Motor neuron (in vitro differentiated cells): Measurements from ENCODE around the gene SLC34A1. TPM values are rescaled to one million over a fixed set of nuclear protein-coding genes. Genes with fewer than 3 reads are reported as not detected.
"Not testable (repeated sequence)": the region's sequence is repeated elsewhere in the genome, so short reads cannot be mapped to it uniquely, and the experiment has no call there.

Source experiments
- ATAC-seq, 8 experiments: fragments of 200-7000 bp; cut with Tn5 transposase; replicated peaks in 6 of 8; 2 replicates each; pipeline ENCODE4 v1.8.0; 2021; ENCODE audit warnings: mild to moderate bottlenecking in 8 of 8, moderate library complexity in 8 of 8
- H3K27ac ChIP-seq, 2 donors: fragments of 250-450 bp; sonication (Bioruptor Pico); 2 replicates each; pipeline ENCODE4 v1.9.0; 2021; ENCODE audit warnings: antibody characterized with exemption in 2 of 2, mild to moderate bottlenecking in 2 of 2, moderate library complexity in 1 of 2
- H3K4me1 ChIP-seq, 2 donors: fragments of 250-450 bp; sonication (Bioruptor Pico); replicated peaks in 1 of 2; 2 replicates each; pipeline ENCODE4 v1.6.1; 2021; ENCODE audit warnings: antibody characterized with exemption in 2 of 2, mild to moderate bottlenecking in 2 of 2, moderate library complexity in 1 of 2
- H3K4me3 ChIP-seq, 5 donors: fragments of 250-450 bp; sonication (Bioruptor Pico); 2 replicates each; pipeline ENCODE4 v1.9.0; 2021; ENCODE audit warnings: antibody characterized with exemption in 5 of 5, mild to moderate bottlenecking in 5 of 5, moderate library complexity in 4 of 5
- WGBS, 10 experiments: fragments of 450-650 bp; shearing (Covaris generic); methylation state at CpG; one replicate each; pipeline ENCODE4 v1.0.0; 2022; 5-methylcytosine and 5-hydroxymethylcytosine counted together
- in situ Hi-C, 9 experiments: fragments of 400-800 bp; cut with MboI; loops; one replicate each; pipeline ENCODE4 v1.15.0; 2021; ENCODE audit warnings: low sequenced_read_pairs in 9 of 9, low pct_unique_long_range_greater_than_20kb in 2 of 9; ENCODE audit not compliant: unreplicated experiment in 9 of 9
- total RNA-seq, 8 experiments: library from RNA; unstranded; fragments of 300-600 nt; gene quantifications; 2 replicates each; pipeline versions ENCODE4 v1.2.3 to v1.2.4, GENCODE V29; 2022

The SLC34A1 gene
- total RNA-seq, 8 experiments from 2014 or later = 0.05 to 0.94 (median 0.42) TPM; not detected in 2

DNA sequence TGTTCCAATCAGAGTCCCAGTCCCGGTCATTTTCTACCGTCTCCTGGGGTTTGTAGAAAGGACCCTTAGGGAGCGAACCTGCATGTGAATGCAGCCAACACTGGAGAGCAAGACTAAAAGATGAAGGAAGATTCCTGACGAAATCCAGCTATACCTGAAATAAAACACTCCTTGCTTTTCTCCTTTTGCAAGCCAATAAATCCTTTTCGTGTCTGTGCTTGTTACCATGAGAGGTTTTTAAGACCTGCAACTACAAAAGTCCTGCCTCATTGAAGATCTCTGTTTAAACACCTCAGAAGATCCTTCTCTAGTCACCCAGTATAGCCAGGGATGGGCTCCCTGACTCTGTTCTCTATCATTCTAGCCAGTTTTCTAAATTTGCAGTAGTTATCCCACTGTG is 10.0 kb upstream of the SLC34A1 start:
- no peak overlapping the region for H3K27ac ChIP-seq
- no peak for ATAC-seq
- in situ Hi-C loops = no loop called here
- no peak overlapping the region for H3K4me3 ChIP-seq
- WGBS, 10 experiments = 13 to 100% (median 51%) methylated on average over 1 to 5 of the region's 5 CpGs; no CpG with 5 or more reads in 2 of the 10 experiments
- peaks cover 5 to 7% of the 10 kb centered on the region in 2 donors for H3K4me1 ChIP-seq

DNA sequence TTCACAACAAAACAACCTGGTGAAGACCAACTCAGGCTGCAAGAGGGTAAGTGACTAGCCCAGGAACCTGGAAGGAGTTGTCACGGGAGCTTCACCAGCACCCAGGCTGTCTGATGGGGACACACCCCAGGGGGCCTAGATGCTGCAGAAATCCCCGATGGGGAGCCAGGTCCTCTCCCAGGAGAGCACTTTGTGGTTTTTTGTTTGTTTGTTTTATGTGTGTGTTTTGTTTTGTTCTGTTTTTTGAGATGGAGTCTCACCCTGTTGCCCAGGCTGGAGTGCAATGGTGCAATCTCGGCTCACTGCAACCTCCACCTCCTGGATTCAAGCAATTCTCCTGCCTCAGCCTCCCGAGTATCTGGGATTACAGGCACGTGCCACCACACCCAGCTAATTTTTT is 8.7 kb upstream of the SLC34A1 start:
- WGBS, 10 experiments = 18 to 94% (median 76%) methylated on average over 3 to 5 of the region's 5 CpGs; no CpG with 5 or more reads in 4 of the 10 experiments
- not testable (repeated sequence) for H3K4me1 ChIP-seq, H3K4me3 ChIP-seq, ATAC-seq, H3K27ac ChIP-seq
- in situ Hi-C loops = loop anchor here in 2 of 9 experiments (25.0 kb wide), 2 partner anchors 112 to 137 kb away; partner anchors contain the start of genes DDX41 (in 1 of the 2), DOK3 (in 1 of the 2) and PDLIM7 (in 1 of the 2)

DNA sequence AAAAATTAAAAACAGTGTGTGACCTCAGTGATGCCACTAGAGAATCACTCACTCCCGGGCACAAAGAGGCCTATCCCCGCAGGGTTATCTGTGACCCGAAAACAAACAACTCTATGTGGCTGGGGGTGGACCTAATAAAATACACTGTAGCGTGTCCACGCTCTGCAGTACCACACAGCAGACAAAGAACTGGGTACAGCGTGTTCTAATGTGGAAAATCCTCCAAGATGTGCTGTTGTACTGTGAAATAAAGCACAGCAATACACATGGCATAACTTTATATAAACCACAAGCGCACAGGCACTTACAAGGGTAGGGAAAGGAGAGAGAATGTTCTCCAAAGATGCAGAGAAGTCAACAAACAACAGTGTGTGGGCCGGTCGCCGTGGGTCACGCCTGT is 8.1 kb upstream of the SLC34A1 start:
- no peak for ATAC-seq
- H3K27ac ChIP-seq = no peak overlapping the region
- in situ Hi-C loops = loop anchor here in 2 of 9 experiments (25.0 kb wide), 2 partner anchors 111 to 136 kb away; partner anchors contain the start of genes DDX41 (in 1 of the 2), DOK3 (in 1 of the 2) and PDLIM7 (in 1 of the 2)
- H3K4me1 ChIP-seq = peaks cover 3 to 6% of the 10 kb centered on the region in 2 donors
- WGBS, 10 experiments = 0 to 93% (median 86%) methylated on average over 1 to 9 of the region's 11 CpGs; no CpG with 5 or more reads in 4 of the 10 experiments
- no peak overlapping the region for H3K4me3 ChIP-seq

DNA sequence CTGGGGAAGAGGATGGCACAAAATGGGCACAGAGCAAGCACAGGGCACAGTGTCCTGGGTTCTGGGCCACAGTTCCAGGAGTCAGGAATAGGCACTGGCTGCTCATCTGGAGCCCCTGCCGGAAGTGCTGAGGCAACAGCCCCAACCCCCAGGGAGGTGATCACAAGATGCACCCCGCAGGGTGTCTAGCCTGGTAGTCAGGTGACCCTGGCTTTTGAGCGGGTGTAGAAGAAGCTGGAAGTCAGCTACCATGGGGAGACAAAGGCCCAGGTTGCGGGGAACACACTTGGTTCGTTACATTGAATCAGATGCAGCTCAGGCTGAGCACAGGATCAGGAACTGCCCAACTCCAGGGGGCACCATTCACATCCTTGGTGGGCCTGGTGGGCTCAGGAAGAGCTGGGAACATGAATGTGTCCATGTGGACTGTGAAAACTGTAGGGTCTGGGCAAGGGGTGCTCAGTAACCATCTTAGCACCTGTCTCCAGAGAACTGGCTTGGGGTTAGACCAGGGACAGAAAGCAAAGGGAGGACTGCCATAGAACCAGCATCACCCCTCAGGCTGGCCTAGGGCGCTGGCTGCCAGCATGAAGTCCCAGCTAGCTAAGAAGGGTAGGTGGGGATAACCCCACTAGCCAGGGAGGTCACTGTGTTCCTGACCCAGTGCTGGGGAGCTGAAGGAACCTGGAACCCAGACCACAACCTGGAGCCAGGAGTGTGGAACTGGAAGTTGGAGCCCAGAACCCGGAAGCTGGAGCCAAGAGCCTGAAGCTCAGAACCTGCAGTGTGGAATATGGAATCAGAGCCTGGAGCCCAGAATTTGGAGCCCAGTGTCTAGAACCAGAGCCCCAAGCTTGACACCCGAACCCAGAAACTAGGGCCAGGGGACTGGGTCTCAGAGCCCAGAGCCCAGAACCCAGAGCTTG is 6.1 kb upstream of the SLC34A1 start:
- 70 to 100% (median 84%) methylated on average over 1 to 5 of the region's 8 CpGs; no CpG with 5 or more reads in 3 of the 10 experiments for WGBS, 10 experiments
- H3K27ac ChIP-seq = no peak overlapping the region
- in situ Hi-C loops = loop anchor here in 2 of 9 experiments (25.0 kb wide), 2 partner anchors 109 to 134 kb away; partner anchors contain the start of genes DDX41 (in 1 of the 2), DOK3 (in 1 of the 2) and PDLIM7 (in 1 of the 2)
- no peak overlapping the region for H3K4me3 ChIP-seq
- no peaks in the 10 kb centered on the region for H3K4me1 ChIP-seq
- no peak for ATAC-seq

DNA sequence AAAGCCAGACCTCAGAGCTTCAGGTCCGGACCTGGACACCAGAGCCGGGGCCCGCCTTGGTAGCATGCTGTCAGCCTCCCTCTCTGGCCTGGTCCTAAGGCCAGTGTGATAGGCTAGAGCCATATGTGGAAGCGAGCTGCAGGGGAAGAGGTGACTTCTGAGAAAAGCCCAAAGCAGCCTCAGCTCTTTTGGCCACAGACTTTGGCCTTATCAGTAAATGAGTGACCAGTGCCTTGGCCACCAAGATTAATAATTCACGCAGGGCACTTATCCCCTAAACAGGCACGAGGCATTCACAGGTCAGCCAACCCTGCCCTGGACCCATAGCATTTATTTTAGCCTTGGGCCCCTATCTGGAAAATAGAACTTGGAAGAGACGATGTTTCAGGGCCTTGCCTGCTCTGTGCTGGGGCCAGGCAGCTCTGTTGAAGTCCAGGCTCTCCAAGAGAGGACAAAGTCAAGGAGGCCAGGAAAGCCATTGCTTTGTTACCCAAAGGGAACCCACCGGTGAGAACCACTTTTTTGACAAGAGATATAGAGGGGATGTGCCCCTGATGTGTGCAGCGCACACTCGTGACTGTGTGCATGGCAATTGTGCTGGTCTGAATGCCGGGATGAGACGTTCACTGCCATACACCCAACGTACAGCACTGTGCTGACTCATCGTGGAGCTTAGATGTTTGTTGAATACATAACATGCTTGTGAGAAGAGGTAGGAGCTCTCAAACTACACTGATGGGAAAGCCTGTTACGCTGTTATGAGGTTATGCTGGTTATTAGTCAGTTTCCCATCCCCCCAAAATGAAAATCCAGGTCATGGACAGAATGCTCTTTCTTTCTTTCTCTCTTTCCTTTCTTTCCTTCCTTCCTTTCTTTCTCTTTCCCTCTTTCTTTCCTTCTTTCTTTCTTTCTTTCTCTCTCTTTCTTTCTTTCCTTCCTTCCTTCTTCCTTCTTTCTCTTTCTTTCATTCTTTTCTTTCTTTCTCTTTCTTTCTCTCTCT is 5.0 kb upstream of the SLC34A1 start:
- 34 to 100% (median 73%) methylated on average over 1 to 14 of the region's 15 CpGs; no CpG with 5 or more reads in 1 of the 10 experiments for WGBS, 10 experiments
- Histone ChIP-seq H3K4me3 (no peak overlapping the region), H3K27ac (no peak overlapping the region), H3K4me1 (no peaks in the 10 kb centered on the region)
- in situ Hi-C loops = loop anchor here in 2 of 9 experiments (25.0 kb wide), 2 partner anchors 108 to 133 kb away; partner anchors contain the start of genes DDX41 (in 1 of the 2), DOK3 (in 1 of the 2) and PDLIM7 (in 1 of the 2)
- peak; percentile 62 to 99 (median 92) for ATAC-seq

DNA sequence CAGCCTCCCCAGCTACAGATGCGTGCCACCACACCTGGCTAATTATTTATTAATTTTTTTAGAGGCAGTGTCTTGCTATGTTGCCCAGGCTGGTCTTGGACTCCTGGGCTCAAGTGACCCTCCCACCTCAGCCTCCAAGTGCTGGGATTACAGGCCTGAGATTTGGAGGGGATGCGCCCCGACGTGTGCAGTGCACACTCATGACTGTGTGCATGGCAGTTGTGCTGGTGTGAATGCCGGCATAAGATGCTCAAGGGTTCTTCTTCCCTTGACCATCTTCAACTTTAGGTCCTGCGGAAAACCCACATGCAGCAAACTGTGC is 3.5 kb upstream of the SLC34A1 start:
- 40 to 100% (median 96%) methylated on average over 1 to 5 of the region's 6 CpGs; no CpG with 5 or more reads in 2 of the 10 experiments for WGBS, 10 experiments
- ATAC-seq = no peak
- H3K4me1 ChIP-seq = no peaks in the 10 kb centered on the region
- in situ Hi-C loops = loop anchor here in 2 of 9 experiments (25.0 kb wide), 2 partner anchors 107 to 132 kb away; partner anchors contain the start of genes DDX41 (in 1 of the 2), DOK3 (in 1 of the 2) and PDLIM7 (in 1 of the 2)
- no peak overlapping the region for H3K4me3 ChIP-seq
- no peak overlapping the region for H3K27ac ChIP-seq

DNA sequence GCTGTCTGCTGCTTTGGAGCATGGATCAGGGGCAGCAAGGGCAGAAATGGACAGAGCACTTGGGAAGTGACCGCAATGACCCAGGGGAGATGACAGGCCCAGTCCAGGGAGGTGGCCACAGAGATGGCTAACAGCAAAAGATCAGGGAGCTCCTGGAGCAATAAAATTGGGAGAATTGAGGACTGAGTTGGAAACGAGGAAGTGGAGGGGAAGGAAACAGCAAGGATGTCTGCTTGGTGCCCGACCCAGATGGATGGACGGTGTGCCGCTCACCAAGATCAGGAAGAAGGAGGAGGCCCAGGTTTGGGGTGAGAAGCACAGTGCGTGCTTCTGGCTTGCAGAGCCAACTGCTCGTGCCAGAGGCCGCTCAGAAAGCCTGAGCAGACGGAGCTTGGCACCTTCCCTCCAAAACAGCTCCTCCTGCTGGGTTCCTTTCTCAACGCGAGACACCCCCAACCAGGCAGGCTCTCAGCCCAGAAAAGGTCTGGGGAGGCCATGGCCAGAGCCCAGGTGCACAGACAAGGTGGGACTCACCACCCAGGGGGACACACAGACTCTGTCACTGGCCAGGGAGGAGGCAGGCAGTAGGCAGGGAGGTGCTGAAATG is 1.7 kb upstream of the SLC34A1 start:
- H3K4me3 ChIP-seq = no peak overlapping the region
- H3K4me1 ChIP-seq = no peaks in the 10 kb centered on the region
- in situ Hi-C loops = loop anchor here in 2 of 9 experiments (25.0 kb wide), 2 partner anchors 105 to 130 kb away; partner anchors contain the start of genes DDX41 (in 1 of the 2), DOK3 (in 1 of the 2) and PDLIM7 (in 1 of the 2)
- ATAC-seq = peak in 1 of 8 experiments; percentile 49
- no peak overlapping the region for H3K27ac ChIP-seq
- WGBS, 10 experiments = 0 to 89% (median 60%) methylated on average over 1 to 6 of the region's 11 CpGs; no CpG with 5 or more reads in 2 of the 10 experiments

DNA sequence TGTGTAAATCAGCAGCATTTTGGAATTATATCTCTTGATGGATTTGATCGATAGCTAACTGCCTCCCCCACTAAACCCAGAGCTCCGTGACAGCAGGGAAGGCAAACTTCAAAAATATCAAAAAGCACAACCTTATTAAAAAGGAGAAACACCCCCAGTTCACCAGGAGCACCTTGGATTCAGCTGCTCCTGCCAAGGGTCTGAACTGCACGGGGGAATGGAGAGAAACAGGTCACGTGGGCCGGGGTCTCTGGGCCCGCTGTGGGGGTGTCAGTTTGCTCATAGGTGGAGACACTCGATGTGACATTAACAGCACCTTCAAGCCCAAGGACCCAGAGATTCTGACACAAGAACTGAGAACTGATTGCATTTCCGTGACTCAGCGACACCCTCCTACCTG is 1.1 kb upstream of the SLC34A1 start:
- ATAC-seq = no peak
- in situ Hi-C loops = loop anchor here in 2 of 9 experiments (25.0 kb wide), 2 partner anchors 104 to 129 kb away; partner anchors contain the start of genes DDX41 (in 1 of the 2), DOK3 (in 1 of the 2) and PDLIM7 (in 1 of the 2)
- Histone ChIP-seq H3K27ac (no peak overlapping the region), H3K4me1 (no peaks in the 10 kb centered on the region), H3K4me3 (no peak overlapping the region)
- 40 to 100% (median 70%) methylated on average over 2 to 8 of the region's 9 CpGs; no CpG with 5 or more reads in 5 of the 10 experiments for WGBS, 10 experiments

DNA sequence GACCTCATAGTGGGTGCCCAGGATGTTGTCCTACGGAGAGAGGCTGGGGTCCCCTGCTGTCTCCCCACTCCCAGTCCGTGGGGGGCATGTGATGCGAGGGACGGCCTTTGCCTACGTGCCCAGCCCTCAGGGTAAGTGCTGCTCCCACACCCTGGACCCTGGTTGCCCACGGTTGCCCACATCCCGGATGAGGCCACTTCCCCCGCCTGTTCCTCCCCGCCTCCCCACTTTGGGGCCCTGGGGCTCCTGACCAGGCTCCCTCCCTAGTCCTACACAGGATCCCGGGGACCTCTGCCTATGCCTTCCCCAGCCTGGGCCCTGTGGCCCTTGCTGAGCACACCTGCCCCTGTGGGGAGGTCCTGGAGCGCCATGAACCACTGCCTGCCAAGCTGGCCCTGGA is 1.5 kb downstream of the SLC34A1 start:
- H3K4me1 ChIP-seq = peaks cover 2% of the 10 kb centered on the region in 2 donors
- WGBS, 10 experiments = 0% methylated on average over 1 of the region's 11 CpGs; no CpG with 5 or more reads in 9 of the 10 experiments
- in situ Hi-C loops = loop anchor here in 2 of 9 experiments (25.0 kb wide), 2 partner anchors 102 to 127 kb away; partner anchors contain the start of genes DDX41 (in 1 of the 2), DOK3 (in 1 of the 2) and PDLIM7 (in 1 of the 2)

DNA sequence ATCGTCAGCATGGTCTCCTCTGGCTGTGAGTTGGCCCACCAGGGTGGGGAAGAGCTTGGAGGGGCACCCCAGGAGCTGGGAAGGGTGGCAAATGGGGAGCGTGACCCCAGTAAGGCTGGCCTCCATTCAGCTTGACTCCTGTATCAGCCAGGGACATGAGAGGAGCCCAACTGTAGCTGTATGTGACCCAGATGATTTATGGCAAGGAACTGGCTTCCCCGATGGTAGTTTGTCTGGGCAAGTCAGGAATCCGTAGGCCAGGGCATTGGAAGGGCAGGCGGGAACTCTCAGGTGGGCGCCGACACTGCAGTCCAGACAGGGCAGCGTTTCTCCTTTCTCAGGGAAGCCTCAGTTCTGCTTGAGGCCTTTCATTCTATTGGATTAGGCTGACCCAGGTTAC is 2.3 kb downstream of the SLC34A1 start:
- WGBS, 10 experiments = 0 to 84% (median 75%) methylated on average over 1 to 7 of the region's 8 CpGs; no CpG with 5 or more reads in 3 of the 10 experiments
- no peak for ATAC-seq
- Histone ChIP-seq H3K27ac (no peak overlapping the region), H3K4me1 (peaks cover 3 to 4% of the 10 kb centered on the region in 2 donors), H3K4me3 (no peak overlapping the region)
- in situ Hi-C loops = loop anchor here in 2 of 9 experiments (25.0 kb wide), 2 partner anchors 101 to 126 kb away; partner anchors contain the start of genes DDX41 (in 1 of the 2), DOK3 (in 1 of the 2) and PDLIM7 (in 1 of the 2)

More for the DNA sequence above, 1.5 kb downstream of the SLC34A1 start:
- Histone ChIP-seq H3K27ac (no peak overlapping the region), H3K4me3 (no peak overlapping the region)
- no peak for ATAC-seq

DNA sequence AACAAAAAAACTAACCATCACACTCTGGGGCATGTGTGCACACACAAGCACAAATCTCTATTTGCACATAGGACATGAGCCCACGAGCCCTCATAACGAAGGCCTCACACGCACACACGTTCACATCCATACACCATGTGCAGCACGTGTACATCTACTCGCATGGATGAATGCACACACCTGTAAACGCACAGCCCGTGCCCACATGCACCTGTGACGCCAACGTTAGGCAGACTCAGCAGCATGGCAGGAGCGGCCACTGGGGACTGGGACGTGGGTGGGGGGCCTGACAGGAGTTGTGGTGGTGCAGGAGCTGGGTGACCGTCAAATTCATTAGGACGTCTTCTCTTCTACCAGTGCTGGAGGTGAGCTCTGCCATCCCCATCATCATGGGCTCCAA is 3.2 kb downstream of the SLC34A1 start:
- H3K4me3 ChIP-seq = no peak overlapping the region
- 40 to 89% (median 60%) methylated on average over 1 to 11 of the region's 14 CpGs; no CpG with 5 or more reads in 6 of the 10 experiments for WGBS, 10 experiments
- ATAC-seq = no peak
- no peak overlapping the region for H3K27ac ChIP-seq
- in situ Hi-C loops = loop anchor here in 2 of 9 experiments (25.0 kb wide), 2 partner anchors 100 to 125 kb away; partner anchors contain the start of genes DDX41 (in 1 of the 2), DOK3 (in 1 of the 2) and PDLIM7 (in 1 of the 2)
- H3K4me1 ChIP-seq = peaks cover 3 to 4% of the 10 kb centered on the region in 2 donors
